Measurements from ENCODE around the gene CCL5. TPM values are rescaled to one million over a fixed set of nuclear protein-coding genes. Genes with fewer than 3 reads are reported as not detected.

Gene CCL5
- polyA plus RNA-seq, 1 donor from 2014 or later = not detected

DNA sequence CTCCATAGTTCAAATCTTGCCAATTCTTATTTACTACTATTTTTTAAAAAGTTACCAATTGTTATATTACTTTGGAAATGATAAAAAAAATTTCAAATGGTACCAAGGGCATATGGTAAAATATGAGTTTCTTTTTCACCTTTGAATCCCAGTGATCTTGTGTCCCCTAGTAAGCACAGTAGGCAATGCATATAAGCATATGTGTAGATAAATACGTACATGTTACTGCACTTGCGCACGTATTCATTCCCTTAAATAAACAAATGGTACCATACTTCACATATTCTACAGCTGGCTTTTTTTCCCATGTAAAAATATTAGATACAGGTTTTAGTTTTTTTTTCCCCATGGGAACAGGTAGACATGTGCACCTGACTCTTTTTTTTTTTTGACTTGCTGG, 39.1 kb downstream of the CCL5 start:
- H3K9me3 ChIP-seq (ENCODE audit: low read length) = no peaks in the 10 kb centered on the region
- H3K9me2 ChIP-seq (ENCODE audit: insufficient read depth, low read length) = no peaks in the 10 kb centered on the region
- H3K4me2 ChIP-seq (ENCODE audit: low read length) = no peak overlapping the region
- no peaks in the 10 kb centered on the region for H3K27me3 ChIP-seq (ENCODE audit: insufficient read depth, low read depth, low read length)
- no peaks in the 10 kb centered on the region for H3K79me2 ChIP-seq (replicated peaks; ENCODE audit: insufficient read depth, low read length)
- TF ChIP-seq POLR2AphosphoS5 (IDR thresholded peaks at IDR 0.05) (no peak), SMC3 (conservative IDR thresholded peaks at IDR 0.05; ENCODE audit: poor library complexity) (no peak), TAF1 (IDR thresholded peaks at IDR 0.05; ENCODE audit: low read depth) (no peak), EP300 (conservative IDR thresholded peaks at IDR 0.05; ENCODE audit: poor library complexity, severe bottlenecking) (no peak), EZH2 (IDR thresholded peaks at IDR 0.05; ENCODE audit: borderline replicate concordance, insufficient read depth, low read length, poor library complexity, severe bottlenecking) (no peak), REST (IDR thresholded peaks at IDR 0.05; ENCODE audit: borderline replicate concordance) (no peak)
- TF ChIP-seq, protein P1, sequence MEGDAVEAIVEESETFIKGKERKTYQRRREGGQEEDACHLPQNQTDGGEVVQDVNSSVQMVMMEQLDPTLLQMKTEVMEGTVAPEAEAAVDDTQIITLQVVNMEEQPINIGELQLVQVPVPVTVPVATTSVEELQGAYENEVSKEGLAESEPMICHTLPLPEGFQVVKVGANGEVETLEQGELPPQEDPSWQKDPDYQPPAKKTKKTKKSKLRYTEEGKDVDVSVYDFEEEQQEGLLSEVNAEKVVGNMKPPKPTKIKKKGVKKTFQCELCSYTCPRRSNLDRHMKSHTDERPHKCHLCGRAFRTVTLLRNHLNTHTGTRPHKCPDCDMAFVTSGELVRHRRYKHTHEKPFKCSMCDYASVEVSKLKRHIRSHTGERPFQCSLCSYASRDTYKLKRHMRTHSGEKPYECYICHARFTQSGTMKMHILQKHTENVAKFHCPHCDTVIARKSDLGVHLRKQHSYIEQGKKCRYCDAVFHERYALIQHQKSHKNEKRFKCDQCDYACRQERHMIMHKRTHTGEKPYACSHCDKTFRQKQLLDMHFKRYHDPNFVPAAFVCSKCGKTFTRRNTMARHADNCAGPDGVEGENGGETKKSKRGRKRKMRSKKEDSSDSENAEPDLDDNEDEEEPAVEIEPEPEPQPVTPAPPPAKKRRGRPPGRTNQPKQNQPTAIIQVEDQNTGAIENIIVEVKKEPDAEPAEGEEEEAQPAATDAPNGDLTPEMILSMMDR (IDR thresholded peaks at IDR 0.05; ENCODE audit: poor library complexity, severe bottlenecking) = no peak
- H2AFZ ChIP-seq (ENCODE audit: low read depth, low read length) = no peak overlapping the region
- H3K4me3 ChIP-seq (ENCODE audit: low read length) = no peak overlapping the region
- H3F3A ChIP-seq (ENCODE audit: insufficient read depth, low read length, poor library complexity, severe bottlenecking) = no peaks in the 10 kb centered on the region
- H3K27ac ChIP-seq (ENCODE audit: low read length) = no peak overlapping the region
- no peaks in the 10 kb centered on the region for H4K20me1 ChIP-seq (ENCODE audit: insufficient read depth)
- peaks cover 10% of the 10 kb centered on the region for H3K36me3 ChIP-seq (ENCODE audit: insufficient read depth, low read length)
- H3K9ac ChIP-seq (ENCODE audit: low read length) = no peak overlapping the region

DNA sequence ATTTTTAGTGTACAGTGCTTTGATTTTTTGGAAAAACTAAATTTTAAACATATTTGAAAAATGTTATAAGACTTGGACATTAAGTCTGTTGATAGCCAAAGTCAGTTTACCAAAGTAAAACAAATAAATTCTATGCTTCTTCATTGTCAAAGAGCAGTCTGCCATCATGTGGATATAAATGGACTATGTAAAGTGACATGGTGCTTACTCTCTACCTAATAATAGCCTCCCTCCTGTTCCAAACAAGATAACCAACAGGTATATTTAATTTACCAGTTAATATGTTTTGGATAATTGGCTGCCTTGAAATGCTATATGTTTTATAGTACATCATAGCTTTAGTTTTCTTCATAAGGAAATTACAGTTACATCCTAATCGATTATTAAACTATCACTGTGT, 55.0 kb downstream of the CCL5 start:
- H3K9ac ChIP-seq (ENCODE audit: low read length) = no peak overlapping the region
- H3K79me2 ChIP-seq (replicated peaks; ENCODE audit: insufficient read depth, low read length) = peaks cover 22% of the 10 kb centered on the region
- no peaks in the 10 kb centered on the region for H3F3A ChIP-seq (ENCODE audit: insufficient read depth, low read length, poor library complexity, severe bottlenecking)
- H3K27me3 ChIP-seq (ENCODE audit: insufficient read depth, low read depth, low read length) = no peaks in the 10 kb centered on the region
- peaks cover 14% of the 10 kb centered on the region for H3K36me3 ChIP-seq (ENCODE audit: insufficient read depth, low read length)
- no peak overlapping the region for H3K27ac ChIP-seq (ENCODE audit: low read length)
- no peak overlapping the region for H3K4me3 ChIP-seq (ENCODE audit: low read length)
- no peak overlapping the region for H3K4me2 ChIP-seq (ENCODE audit: low read length)
- no peaks in the 10 kb centered on the region for H4K20me1 ChIP-seq (ENCODE audit: insufficient read depth)
- H2AFZ ChIP-seq (ENCODE audit: low read depth, low read length) = no peak overlapping the region
- H3K9me2 ChIP-seq (ENCODE audit: insufficient read depth, low read length) = no peaks in the 10 kb centered on the region
- no peaks in the 10 kb centered on the region for H3K9me3 ChIP-seq (ENCODE audit: low read length)
- TF ChIP-seq EZH2 (IDR thresholded peaks at IDR 0.05; ENCODE audit: borderline replicate concordance, insufficient read depth, low read length, poor library complexity, severe bottlenecking) = no peak
- no peak for TF ChIP-seq EP300 (conservative IDR thresholded peaks at IDR 0.05; ENCODE audit: poor library complexity, severe bottlenecking)
- TF ChIP-seq RAD21 (conservative IDR thresholded peaks at IDR 0.05) = no peak
- no peak for TF ChIP-seq TAF1 (IDR thresholded peaks at IDR 0.05; ENCODE audit: low read depth)
- TF ChIP-seq POLR2AphosphoS5 (IDR thresholded peaks at IDR 0.05) = no peak
- no peak for TF ChIP-seq SMC3 (conservative IDR thresholded peaks at IDR 0.05; ENCODE audit: poor library complexity)
- no peak for TF ChIP-seq MXI1 (conservative IDR thresholded peaks at IDR 0.05; ENCODE audit: poor library complexity, severe bottlenecking)
- TF ChIP-seq, protein P1 (IDR thresholded peaks at IDR 0.05; ENCODE audit: poor library complexity, severe bottlenecking) = no peak
- no peak for TF ChIP-seq REST (IDR thresholded peaks at IDR 0.05; ENCODE audit: borderline replicate concordance)
